Liver (tissue), 3 donors: ENCODE measurements around the gene CACFD1.

Experiments used
- CTCF ChIP-seq: fragments of 150-350 bp; IDR thresholded peaks from 2 replicates; pipeline ENCODE4 v1.5.1; 2017; ENCODE audit warnings: improper control_type of control experiment, low read depth, low read length; ENCODE audit not compliant: missing input control
- MAX ChIP-seq: IDR thresholded peaks from 2 replicates; pipeline ENCODE4 v1.6.1; 2016; ENCODE audit warnings: antibody characterized with exemption
- RAD21 ChIP-seq, 2 donors: IDR thresholded peaks; 2 replicates each; pipeline ENCODE4 v1.6.1; 2016; ENCODE audit warnings: antibody characterized with exemption in 2 of 2, mild to moderate bottlenecking in 2 of 2
- RXRA ChIP-seq, 2 donors: IDR thresholded peaks; 2 replicates each; pipeline ENCODE4 v1.6.1; 2017 to 2018; ENCODE audit warnings: antibody characterized with exemption in 2 of 2, mild to moderate bottlenecking in 1 of 2
- TAF1 ChIP-seq: conservative IDR thresholded peaks from 2 replicates; pipeline ENCODE4 v1.6.1; 2016; ENCODE audit warnings: antibody characterized with exemption, mild to moderate bottlenecking
- donor health status: healthy.
- donor health status: healthy.

DNA sequence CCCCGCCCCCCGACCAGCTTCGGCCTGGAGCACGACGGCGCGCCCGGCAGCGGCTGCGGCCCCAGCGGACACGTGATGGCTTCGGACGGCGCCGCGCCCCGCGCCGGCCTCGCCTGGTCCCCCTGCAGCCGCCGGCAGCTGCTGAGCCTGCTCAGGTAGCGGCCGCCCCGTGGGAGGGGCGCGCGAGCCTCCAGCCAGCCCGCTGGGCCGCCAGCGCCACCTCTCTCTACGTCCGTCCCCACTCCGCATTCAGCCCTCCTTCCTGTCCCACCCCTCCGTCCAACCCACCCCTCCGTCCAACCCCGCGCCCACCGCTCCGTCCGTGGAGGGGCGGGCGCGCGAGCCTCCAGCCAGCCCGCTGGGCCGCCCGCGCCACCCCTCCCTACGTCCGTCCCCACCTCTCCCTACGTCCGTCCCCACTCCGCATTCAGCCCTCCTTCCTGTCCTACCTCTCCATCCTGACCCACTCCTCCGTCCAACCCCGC is 31.1 kb upstream of the CACFD1 start:
- TF ChIP-seq CTCF (no peak), RAD21 (IDR thresholded peaks at IDR 0.05) (no peak), RXRA (IDR thresholded peaks at IDR 0.05) (no peak), TAF1 (no peak), MAX (no peak)
